ENCODE results near the gene DRD1. TPM values are rescaled to one million over a fixed set of nuclear protein-coding genes. Genes with fewer than 3 reads are reported as not detected.

The DRD1 gene
- total RNA-seq, 1 experiment from 2014 or later = 0.54 TPM

DNA sequence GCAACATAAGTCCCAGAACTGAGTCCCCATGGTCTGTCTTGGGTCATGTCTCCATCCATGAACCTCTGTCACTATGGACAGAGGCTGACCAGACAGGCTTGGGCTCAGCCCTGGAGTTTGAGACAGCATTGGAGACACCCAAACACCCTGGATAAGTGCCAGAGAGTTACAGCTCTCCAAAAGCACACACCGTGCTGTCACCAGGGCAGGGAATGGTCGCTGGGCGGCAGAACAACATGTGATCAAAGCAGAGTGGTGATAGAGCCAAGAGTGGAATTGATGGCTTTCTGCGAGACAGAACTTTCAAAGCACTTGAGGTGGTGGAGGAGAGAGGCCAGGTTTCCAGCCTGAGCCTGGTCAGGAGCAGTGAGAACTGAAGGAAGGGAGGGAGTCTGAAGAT, 50.1 kb downstream of the DRD1 start:
- Histone ChIP-seq H3K27ac (ENCODE audit: low read depth, low read length) (no peak overlapping the region), H3K4me1 (ENCODE audit: control insufficient read depth in 1 of 2, insufficient read depth in 2 of 2, low read length in 2 of 2) (no peaks in the 10 kb centered on the region), H3K79me2 (ENCODE audit: insufficient read depth, low read length) (no peaks in the 10 kb centered on the region), H3K9ac (ENCODE audit: low read length) (no peak overlapping the region), H3K4me3 (replicated peaks in 1 of 2; ENCODE audit: low read depth in 1 of 2, low read length in 2 of 2) (no peak overlapping the region), H2AFZ (ENCODE audit: low read depth, low read length, poor library complexity, severe bottlenecking) (no peak overlapping the region), H3K9me2 (ENCODE audit: insufficient read depth) (no peaks in the 10 kb centered on the region), H4K20me1 (ENCODE audit: insufficient read depth) (no peaks in the 10 kb centered on the region), H3K36me3 (ENCODE audit: control insufficient read depth in 1 of 2, insufficient read depth in 2 of 2, low read length in 2 of 2) (no peaks in the 10 kb centered on the region), H3K4me2 (ENCODE audit: low read length) (no peak overlapping the region), H3K9me3 (ENCODE audit: control insufficient read depth in 1 of 2, insufficient read depth in 1 of 2, low read depth in 1 of 2, low read length in 2 of 2) (no peaks in the 10 kb centered on the region), H3K27me3 (ENCODE audit: insufficient read depth, low read length) (no peaks in the 10 kb centered on the region)
- ATAC-seq = no peak
- TF ChIP-seq RAD21 (IDR thresholded peaks at IDR 0.05; ENCODE audit: low read depth) (no peak), FOSL1 (IDR thresholded peaks at IDR 0.05; ENCODE audit: low read depth) (no peak), ZFX (IDR thresholded peaks at IDR 0.05) (no peak), SRF (IDR thresholded peaks at IDR 0.05; ENCODE audit: low read depth) (no peak), TCF7L2 (IDR thresholded peaks at IDR 0.05; ENCODE audit: borderline replicate concordance, extremely low read depth, insufficient read depth, insufficient read length) (no peak)
- TF ChIP-seq, protein P1, sequence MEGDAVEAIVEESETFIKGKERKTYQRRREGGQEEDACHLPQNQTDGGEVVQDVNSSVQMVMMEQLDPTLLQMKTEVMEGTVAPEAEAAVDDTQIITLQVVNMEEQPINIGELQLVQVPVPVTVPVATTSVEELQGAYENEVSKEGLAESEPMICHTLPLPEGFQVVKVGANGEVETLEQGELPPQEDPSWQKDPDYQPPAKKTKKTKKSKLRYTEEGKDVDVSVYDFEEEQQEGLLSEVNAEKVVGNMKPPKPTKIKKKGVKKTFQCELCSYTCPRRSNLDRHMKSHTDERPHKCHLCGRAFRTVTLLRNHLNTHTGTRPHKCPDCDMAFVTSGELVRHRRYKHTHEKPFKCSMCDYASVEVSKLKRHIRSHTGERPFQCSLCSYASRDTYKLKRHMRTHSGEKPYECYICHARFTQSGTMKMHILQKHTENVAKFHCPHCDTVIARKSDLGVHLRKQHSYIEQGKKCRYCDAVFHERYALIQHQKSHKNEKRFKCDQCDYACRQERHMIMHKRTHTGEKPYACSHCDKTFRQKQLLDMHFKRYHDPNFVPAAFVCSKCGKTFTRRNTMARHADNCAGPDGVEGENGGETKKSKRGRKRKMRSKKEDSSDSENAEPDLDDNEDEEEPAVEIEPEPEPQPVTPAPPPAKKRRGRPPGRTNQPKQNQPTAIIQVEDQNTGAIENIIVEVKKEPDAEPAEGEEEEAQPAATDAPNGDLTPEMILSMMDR (IDR thresholded peaks at IDR 0.05 in 2 of 3, conservative IDR thresholded peaks at IDR 0.05 in 1 of 3; ENCODE audit: borderline replicate concordance in 1 of 3, insufficient read depth in 1 of 3, low read depth in 2 of 3, low read length in 2 of 3) = no peak
- TF ChIP-seq, protein P2, sequence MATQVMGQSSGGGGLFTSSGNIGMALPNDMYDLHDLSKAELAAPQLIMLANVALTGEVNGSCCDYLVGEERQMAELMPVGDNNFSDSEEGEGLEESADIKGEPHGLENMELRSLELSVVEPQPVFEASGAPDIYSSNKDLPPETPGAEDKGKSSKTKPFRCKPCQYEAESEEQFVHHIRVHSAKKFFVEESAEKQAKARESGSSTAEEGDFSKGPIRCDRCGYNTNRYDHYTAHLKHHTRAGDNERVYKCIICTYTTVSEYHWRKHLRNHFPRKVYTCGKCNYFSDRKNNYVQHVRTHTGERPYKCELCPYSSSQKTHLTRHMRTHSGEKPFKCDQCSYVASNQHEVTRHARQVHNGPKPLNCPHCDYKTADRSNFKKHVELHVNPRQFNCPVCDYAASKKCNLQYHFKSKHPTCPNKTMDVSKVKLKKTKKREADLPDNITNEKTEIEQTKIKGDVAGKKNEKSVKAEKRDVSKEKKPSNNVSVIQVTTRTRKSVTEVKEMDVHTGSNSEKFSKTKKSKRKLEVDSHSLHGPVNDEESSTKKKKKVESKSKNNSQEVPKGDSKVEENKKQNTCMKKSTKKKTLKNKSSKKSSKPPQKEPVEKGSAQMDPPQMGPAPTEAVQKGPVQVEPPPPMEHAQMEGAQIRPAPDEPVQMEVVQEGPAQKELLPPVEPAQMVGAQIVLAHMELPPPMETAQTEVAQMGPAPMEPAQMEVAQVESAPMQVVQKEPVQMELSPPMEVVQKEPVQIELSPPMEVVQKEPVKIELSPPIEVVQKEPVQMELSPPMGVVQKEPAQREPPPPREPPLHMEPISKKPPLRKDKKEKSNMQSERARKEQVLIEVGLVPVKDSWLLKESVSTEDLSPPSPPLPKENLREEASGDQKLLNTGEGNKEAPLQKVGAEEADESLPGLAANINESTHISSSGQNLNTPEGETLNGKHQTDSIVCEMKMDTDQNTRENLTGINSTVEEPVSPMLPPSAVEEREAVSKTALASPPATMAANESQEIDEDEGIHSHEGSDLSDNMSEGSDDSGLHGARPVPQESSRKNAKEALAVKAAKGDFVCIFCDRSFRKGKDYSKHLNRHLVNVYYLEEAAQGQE (IDR thresholded peaks at IDR 0.05; ENCODE audit: low read depth) = no peak
- TF ChIP-seq, protein P3, sequence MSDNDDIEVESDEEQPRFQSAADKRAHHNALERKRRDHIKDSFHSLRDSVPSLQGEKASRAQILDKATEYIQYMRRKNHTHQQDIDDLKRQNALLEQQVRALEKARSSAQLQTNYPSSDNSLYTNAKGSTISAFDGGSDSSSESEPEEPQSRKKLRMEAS (IDR thresholded peaks at IDR 0.05) = no peak
- ChIA-PET RAD21 (ENCODE audit: low non-redundant PET in 1 of 2, low total read pairs in 2 of 2, uncharacterized antibody in 2 of 2, unreplicated experiment in 2 of 2) (no interaction called here), POLR2A (no interaction called here), CTCF (no interaction called here)
- intact Hi-C loops (cut with micrococcal nuclease) = no loop called here
- no peak for DNase-seq (ENCODE audit: low read depth, low spot score)
- no TSS peak for BruUV-seq (replicated peaks)

All from HCT116 (cell line).